Measurements from ENCODE around the gene RAPGEF4.
A peak's percentile ranks its signal among the peaks of the same experiment; 100 is the strongest.

RAPGEF4 gene

GRCh38 chr2:172849519-172850217 is 114.0 kb downstream of the RAPGEF4 start:
- no peak overlapping the region for H3K4me3 ChIP-seq (ENCODE audit: low read length)
- DNase-seq (ENCODE audit: low read depth) = peak; percentile 51
- TF ChIP-seq, protein P1, sequence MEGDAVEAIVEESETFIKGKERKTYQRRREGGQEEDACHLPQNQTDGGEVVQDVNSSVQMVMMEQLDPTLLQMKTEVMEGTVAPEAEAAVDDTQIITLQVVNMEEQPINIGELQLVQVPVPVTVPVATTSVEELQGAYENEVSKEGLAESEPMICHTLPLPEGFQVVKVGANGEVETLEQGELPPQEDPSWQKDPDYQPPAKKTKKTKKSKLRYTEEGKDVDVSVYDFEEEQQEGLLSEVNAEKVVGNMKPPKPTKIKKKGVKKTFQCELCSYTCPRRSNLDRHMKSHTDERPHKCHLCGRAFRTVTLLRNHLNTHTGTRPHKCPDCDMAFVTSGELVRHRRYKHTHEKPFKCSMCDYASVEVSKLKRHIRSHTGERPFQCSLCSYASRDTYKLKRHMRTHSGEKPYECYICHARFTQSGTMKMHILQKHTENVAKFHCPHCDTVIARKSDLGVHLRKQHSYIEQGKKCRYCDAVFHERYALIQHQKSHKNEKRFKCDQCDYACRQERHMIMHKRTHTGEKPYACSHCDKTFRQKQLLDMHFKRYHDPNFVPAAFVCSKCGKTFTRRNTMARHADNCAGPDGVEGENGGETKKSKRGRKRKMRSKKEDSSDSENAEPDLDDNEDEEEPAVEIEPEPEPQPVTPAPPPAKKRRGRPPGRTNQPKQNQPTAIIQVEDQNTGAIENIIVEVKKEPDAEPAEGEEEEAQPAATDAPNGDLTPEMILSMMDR (IDR thresholded peaks at IDR 0.05; ENCODE audit: insufficient read depth, low read depth, low read length, missing control alignments) = no peak

- TF ChIP-seq, protein P1 (IDR thresholded peaks at IDR 0.05; ENCODE audit: insufficient read depth, low read depth, low read length, missing control alignments) = no peak
- no peak for DNase-seq (ENCODE audit: low read depth)
- H3K4me3 ChIP-seq (ENCODE audit: low read length) = no peak overlapping the region
Observed at GRCh38 chr2:172855588-172855987, 119.9 kb downstream of the RAPGEF4 start.

DNA sequence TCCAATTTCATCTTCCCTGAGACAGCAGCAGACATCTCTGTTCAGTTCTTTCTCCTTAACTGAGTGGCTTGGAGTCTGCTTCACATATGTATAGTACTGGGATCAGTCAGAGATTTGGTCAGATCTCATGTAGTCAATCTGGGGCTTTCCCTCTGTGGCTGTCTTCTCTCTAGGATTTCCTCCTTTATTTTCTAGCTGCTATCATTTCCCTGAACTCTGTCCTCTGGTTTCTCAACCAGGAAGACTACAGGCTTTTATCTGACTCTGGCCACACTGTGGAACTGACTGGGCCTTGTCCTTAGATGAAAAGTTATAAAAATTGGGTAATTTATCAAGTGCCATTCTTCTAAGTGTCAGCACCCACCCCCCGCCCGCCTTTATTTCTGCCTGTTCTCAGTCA is 121.0 kb downstream of the RAPGEF4 start:
- H3K4me3 ChIP-seq (ENCODE audit: low read length) = no peak overlapping the region
- DNase-seq (ENCODE audit: low read depth) = peak; percentile 33

GRCh38 chr2:172858473-172858745 is 122.8 kb downstream of the RAPGEF4 start:
- H3K4me3 ChIP-seq (ENCODE audit: low read length) = no peak overlapping the region
- TF ChIP-seq, protein P1 (IDR thresholded peaks at IDR 0.05; ENCODE audit: insufficient read depth, low read depth, low read length, missing control alignments) = no peak
- DNase-seq (ENCODE audit: low read depth) = peak; percentile 45

More for the DNA sequence above, 121.0 kb downstream of the RAPGEF4 start:
- TF ChIP-seq, protein P1 (IDR thresholded peaks at IDR 0.05; ENCODE audit: insufficient read depth, low read depth, low read length, missing control alignments) = no peak

DNA sequence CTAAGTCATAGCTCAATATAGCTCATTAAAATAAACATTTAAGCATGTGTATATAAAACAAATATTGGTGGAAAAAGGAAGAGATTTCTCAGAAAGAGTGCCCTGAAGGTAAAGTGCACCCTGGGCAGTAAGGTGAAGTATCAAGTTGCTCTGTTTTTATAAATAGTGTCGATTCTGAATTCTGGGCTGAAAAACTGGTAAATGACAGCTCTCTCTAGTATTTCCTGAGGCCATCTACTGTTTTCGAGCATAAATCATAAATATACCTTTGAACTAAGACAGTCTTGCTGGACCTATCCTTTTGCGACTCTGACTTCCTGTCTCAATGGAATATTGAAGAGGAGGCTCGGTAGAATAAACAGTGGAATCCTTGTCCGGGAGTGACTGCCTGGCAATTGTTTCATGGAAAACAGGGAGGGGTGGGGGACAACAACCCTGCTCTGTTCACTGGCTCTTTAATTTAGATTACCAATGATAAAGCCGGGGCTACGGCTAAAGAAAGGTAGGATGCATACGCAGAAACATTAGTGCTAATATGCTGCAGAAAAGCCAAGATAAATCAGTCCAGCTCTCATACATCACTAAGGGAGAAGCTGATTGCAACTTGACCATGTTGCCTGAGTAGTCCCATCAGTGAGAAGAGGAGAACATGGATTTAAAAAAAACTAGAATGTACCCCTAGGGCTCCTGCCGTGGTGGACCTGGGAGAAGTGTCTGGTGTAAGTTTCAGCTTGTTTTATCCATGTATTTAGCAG is 124.1 kb downstream of the RAPGEF4 start:
- TF ChIP-seq, protein P1 (IDR thresholded peaks at IDR 0.05; ENCODE audit: insufficient read depth, low read depth, low read length, missing control alignments) = no peak
- DNase-seq (ENCODE audit: low read depth) = no peak
- no peak overlapping the region for H3K4me3 ChIP-seq (ENCODE audit: low read length)

GRCh38 chr2:172860336-172860707 is 124.7 kb downstream of the RAPGEF4 start:
- H3K4me3 ChIP-seq (ENCODE audit: low read length) = no peak overlapping the region
- DNase-seq (ENCODE audit: low read depth) = no peak
- TF ChIP-seq, protein P1 (IDR thresholded peaks at IDR 0.05; ENCODE audit: insufficient read depth, low read depth, low read length, missing control alignments) = no peak

All from epithelial cell of esophagus (primary cell).